Parathyroid adenoma (tissue), 2 donors: ENCODE measurements around the gene TNNC1.

Experiments used
- H2AFZ ChIP-seq: fragments of 300-600 bp; sonication (generic); one replicate; pipeline ENCODE4 v1.7.0; 2017; ENCODE audit warnings: antibody characterized with exemption, mild to moderate bottlenecking
- H3K27ac ChIP-seq: fragments of 300-600 bp; sonication (generic); one replicate; pipeline ENCODE4 v1.7.0; 2017
- H3K27me3 ChIP-seq: fragments of 300-600 bp; sonication (generic); one replicate; pipeline ENCODE4 v1.7.0; 2017; ENCODE audit warnings: low read length; ENCODE audit not compliant: control insufficient read depth, insufficient read depth
- H3K36me3 ChIP-seq: fragments of 300-600 bp; sonication (generic); one replicate; pipeline ENCODE4 v1.7.0; 2017; ENCODE audit warnings: low read length; ENCODE audit not compliant: control insufficient read depth, insufficient read depth
- H3K4me1 ChIP-seq: fragments of 300-600 bp; sonication (generic); one replicate; pipeline ENCODE4 v1.7.0; 2017; ENCODE audit warnings: control low read depth
- H3K4me2 ChIP-seq: fragments of 300-600 bp; sonication (generic); one replicate; pipeline ENCODE4 v1.7.0; 2017; ENCODE audit warnings: low read length
- H3K4me3 ChIP-seq: fragments of 300-600 bp; sonication (generic); one replicate; pipeline ENCODE4 v1.7.0; 2017; ENCODE audit warnings: low read depth, low read length
- H3K79me2 ChIP-seq: fragments of 300-600 bp; sonication (generic); one replicate; pipeline ENCODE4 v1.7.0; 2017; ENCODE audit warnings: control low read depth
- H3K9ac ChIP-seq: fragments of 300-600 bp; sonication (generic); one replicate; pipeline ENCODE4 v1.7.0; 2017; ENCODE audit warnings: mild to moderate bottlenecking
- H3K9me3 ChIP-seq: fragments of 300-600 bp; sonication (generic); one replicate; pipeline ENCODE4 v1.7.0; 2017; ENCODE audit warnings: low read length; ENCODE audit not compliant: control insufficient read depth
- TF ChIP-seq, protein P1 (sequence below): fragments of 300-600 bp; sonication (generic); IDR thresholded peaks from one replicate; pipeline ENCODE4 v1.7.0; 2017; ENCODE audit warnings: antibody characterized with exemption, mild to moderate bottlenecking
- donor health status: primary hyperparathyroidism.

TNNC1 gene

DNA sequence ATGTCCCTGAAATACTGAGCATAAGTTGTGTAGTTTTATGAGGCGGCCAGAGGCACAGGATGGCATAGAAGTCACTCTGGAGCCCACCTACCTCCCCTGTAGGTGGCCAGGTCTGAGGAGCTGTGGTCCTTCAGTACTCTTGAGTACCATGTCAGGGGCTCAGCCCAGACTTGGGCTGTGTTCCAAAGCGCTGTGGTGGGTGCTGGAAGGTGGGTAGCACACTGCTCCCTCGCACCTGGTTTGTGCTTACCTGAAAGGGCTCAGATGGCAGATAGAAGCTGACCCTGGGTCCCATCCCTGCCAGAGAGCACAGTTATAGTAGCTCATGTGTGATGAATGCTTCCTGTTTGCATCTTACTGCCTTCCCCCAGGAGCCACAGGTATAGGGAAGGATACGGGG is 17.1 kb upstream of the TNNC1 start:
- H3K4me1 ChIP-seq, result no peaks in the 10 kb centered on the region
- H3K27ac ChIP-seq, result no peak overlapping the region
- TF ChIP-seq, protein P1, sequence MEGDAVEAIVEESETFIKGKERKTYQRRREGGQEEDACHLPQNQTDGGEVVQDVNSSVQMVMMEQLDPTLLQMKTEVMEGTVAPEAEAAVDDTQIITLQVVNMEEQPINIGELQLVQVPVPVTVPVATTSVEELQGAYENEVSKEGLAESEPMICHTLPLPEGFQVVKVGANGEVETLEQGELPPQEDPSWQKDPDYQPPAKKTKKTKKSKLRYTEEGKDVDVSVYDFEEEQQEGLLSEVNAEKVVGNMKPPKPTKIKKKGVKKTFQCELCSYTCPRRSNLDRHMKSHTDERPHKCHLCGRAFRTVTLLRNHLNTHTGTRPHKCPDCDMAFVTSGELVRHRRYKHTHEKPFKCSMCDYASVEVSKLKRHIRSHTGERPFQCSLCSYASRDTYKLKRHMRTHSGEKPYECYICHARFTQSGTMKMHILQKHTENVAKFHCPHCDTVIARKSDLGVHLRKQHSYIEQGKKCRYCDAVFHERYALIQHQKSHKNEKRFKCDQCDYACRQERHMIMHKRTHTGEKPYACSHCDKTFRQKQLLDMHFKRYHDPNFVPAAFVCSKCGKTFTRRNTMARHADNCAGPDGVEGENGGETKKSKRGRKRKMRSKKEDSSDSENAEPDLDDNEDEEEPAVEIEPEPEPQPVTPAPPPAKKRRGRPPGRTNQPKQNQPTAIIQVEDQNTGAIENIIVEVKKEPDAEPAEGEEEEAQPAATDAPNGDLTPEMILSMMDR, result no peak

DNA sequence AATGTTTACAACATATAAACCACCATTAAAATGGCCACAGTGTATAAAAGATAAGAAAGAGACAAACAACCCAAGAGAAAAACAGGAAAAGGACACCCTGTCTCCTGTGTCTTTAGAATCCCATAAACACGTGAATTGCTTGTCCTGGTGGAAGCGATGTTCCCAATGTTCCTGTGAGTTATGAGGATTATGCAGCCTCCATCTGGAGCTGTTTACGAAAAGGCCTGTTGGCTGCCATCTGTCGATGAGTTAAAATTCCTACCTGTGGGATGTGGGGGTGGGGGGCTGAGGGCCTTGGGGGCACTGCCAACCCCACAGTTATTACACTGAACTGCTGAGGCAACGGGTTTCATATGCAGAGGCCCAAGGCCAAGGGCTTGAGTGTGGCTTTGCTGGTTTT is 15.2 kb upstream of the TNNC1 start:
- H3K9ac ChIP-seq, result no peak overlapping the region
- TF ChIP-seq, protein P1, result no peak
- no peaks in the 10 kb centered on the region for H3K27me3 ChIP-seq
- H3K27ac ChIP-seq, result no peak overlapping the region
- H2AFZ ChIP-seq, result no peak overlapping the region
- H3K4me2 ChIP-seq, result no peak overlapping the region
- no peak overlapping the region for H3K4me3 ChIP-seq
- H3K36me3 ChIP-seq, result no peaks in the 10 kb centered on the region
- no peaks in the 10 kb centered on the region for H3K4me1 ChIP-seq
- H3K79me2 ChIP-seq, result peaks cover 7% of the 10 kb centered on the region
- H3K9me3 ChIP-seq, result no peaks in the 10 kb centered on the region

More for the DNA sequence above, 17.1 kb upstream of the TNNC1 start:
- H3K79me2 ChIP-seq, result peaks cover 5% of the 10 kb centered on the region
- H2AFZ ChIP-seq, result no peak overlapping the region
- H3K9me3 ChIP-seq, result no peaks in the 10 kb centered on the region
- no peaks in the 10 kb centered on the region for H3K36me3 ChIP-seq
- H3K27me3 ChIP-seq, result no peaks in the 10 kb centered on the region
- no peak overlapping the region for H3K9ac ChIP-seq
- no peak overlapping the region for H3K4me3 ChIP-seq
- H3K4me2 ChIP-seq, result no peak overlapping the region

DNA sequence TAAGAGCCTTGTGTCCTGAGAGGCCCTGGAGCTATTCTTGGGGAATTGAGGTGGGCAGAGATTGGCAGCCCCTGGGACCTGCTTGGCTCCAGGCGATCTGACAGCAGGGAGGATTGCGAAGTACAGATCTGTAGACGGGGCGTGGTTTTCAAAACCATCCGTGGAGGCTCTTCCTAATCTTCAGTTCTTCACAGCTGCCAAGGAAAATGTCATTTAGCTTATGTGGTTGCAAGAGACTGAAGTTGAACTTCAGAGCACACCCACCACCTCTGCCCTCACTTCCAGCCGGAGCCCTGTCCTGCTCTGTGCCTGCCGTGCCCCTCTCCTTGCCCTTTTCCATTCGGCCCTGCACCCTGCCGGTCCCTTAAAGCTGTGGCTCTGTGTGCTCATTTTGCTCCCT is 14.5 kb upstream of the TNNC1 start:
- Histone ChIP-seq H2AFZ (no peak overlapping the region), H3K27me3 (no peaks in the 10 kb centered on the region), H3K4me3 (no peak overlapping the region), H3K9me3 (no peaks in the 10 kb centered on the region), H3K4me2 (no peak overlapping the region), H3K9ac (no peak overlapping the region), H3K36me3 (no peaks in the 10 kb centered on the region), H3K27ac (no peak overlapping the region), H3K79me2 (peaks cover 7% of the 10 kb centered on the region), H3K4me1 (no peaks in the 10 kb centered on the region)
- TF ChIP-seq, protein P1, result no peak

DNA sequence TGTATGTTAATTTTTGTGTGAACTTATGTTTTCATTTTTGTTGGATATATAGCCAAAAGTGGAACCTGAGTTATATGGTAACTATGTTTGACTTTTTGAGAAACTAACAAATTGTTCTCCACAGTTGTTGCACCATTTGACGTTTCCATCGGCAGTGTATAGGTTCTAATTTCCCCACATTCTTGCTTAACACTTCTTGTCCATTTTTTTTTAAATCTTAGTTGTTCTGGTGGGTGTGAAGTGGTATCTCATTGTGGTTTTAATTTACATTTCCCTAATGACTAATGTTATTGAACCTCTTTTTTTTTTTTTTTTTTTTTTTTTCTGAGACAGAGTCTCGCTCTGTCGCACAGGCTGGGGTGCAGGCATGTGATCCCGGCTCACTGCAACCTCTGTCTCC is 9.6 kb upstream of the TNNC1 start:
- H2AFZ ChIP-seq, result no peak overlapping the region
- H3K79me2 ChIP-seq, result peaks cover 5% of the 10 kb centered on the region
- no peaks in the 10 kb centered on the region for H3K4me1 ChIP-seq
- H3K27ac ChIP-seq, result no peak overlapping the region
- H3K9ac ChIP-seq, result no peak overlapping the region
- no peak overlapping the region for H3K4me2 ChIP-seq
- H3K27me3 ChIP-seq, result no peaks in the 10 kb centered on the region
- no peaks in the 10 kb centered on the region for H3K9me3 ChIP-seq
- TF ChIP-seq, protein P1, result no peak
- H3K4me3 ChIP-seq, result no peak overlapping the region
- H3K36me3 ChIP-seq, result no peaks in the 10 kb centered on the region

DNA sequence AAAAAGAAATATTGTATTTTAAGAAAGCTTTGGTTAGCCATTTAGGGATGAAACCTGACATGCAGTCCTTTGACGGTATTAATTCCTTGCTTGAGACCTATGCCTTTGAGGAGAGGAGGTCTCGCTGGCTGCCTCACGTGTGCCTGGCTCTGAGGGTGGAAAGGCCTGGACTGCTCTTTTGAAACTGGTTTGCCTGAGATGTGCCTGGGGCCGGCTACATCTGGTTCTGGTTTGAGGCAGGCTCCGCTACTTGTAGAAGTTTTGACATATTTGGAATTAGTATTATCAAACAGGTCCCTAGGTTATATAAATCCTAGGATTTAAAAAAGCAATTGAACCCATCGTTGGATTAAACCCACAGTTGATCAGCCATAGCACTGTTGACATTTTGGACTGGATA is 8.0 kb upstream of the TNNC1 start:
- Histone ChIP-seq H3K9ac (no peak overlapping the region), H3K27ac (no peak overlapping the region), H3K4me1 (no peaks in the 10 kb centered on the region), H3K4me2 (no peak overlapping the region), H3K4me3 (no peak overlapping the region), H3K36me3 (no peaks in the 10 kb centered on the region), H2AFZ (no peak overlapping the region), H3K79me2 (peaks cover 3% of the 10 kb centered on the region), H3K27me3 (no peaks in the 10 kb centered on the region), H3K9me3 (no peaks in the 10 kb centered on the region)
- TF ChIP-seq, protein P1, result no peak
